GM11168 (cell line): ENCODE measurements around the gene SBK1.

Source experiments
- in situ Hi-C: fragments of 300-500 bp; cut with MboI; formaldehyde crosslinking; loops from one replicate; pipeline ENCODE4 v1.12.0; 2022; ENCODE audit warnings: low sequenced_read_pairs; ENCODE audit not compliant: unreplicated experiment

Gene SBK1

DNA sequence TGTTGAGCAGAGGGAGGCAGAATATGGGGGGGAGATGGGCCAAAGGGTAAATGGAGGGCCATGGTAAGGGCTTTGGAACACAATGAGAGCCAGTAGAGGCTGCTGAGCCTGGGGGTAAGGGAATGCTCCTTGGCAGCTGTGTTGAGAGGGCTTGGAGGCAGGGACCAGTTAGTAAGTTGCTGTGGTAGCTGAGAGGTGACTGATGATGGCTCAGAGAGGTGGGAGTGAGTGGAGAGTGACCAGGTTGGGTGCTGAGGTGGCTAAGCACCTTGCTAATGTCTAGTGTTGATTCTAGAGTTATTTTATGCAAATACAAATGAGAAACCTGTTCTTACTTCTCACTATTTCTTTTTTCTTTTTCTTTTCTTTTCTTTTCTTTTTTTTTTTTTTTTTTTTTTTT lies 10.8 kb downstream of the SBK1 start:
- in situ Hi-C loops, result no loop called here

DNA sequence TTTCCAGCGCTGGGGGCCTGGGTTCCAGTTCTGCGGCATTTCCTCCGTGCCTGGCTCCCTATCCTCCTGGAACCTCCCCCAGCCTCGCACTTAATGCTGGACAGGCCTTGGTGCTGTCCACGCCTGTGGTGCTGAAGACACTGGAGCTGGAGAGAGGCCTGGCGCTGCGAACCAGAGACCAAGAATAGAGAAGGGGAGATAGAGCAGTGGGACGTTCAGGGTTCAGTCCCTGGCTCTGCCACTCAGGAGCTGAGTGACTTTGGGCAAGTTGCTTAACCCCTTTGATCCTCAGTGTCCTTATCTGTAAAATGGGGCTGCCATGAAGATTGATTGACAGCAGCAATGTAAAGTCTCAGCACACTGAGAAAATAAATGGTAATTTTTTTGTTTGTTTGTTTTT lies 11.9 kb downstream of the SBK1 start:
- in situ Hi-C loops, result no loop called here

DNA sequence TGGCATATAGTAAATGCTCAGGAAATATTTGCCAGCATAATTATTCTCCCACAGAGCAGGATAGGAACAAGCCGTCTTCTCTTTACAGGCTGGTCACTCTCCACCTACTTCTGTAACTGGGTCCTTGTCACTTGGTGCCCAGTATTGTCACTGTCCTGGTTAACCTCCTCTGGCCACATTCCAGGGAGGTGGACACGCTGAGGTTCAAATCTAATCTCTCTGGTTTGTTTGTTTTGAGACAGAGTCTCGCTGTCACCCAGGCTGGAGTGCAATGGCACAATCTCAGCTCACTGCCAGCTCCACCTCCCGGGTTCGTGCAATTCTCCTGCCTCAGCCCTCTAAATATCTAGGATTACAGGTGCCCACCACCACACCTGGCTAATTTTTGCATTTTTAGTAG lies 15.6 kb downstream of the SBK1 start:
- in situ Hi-C loops, result no loop called here

DNA sequence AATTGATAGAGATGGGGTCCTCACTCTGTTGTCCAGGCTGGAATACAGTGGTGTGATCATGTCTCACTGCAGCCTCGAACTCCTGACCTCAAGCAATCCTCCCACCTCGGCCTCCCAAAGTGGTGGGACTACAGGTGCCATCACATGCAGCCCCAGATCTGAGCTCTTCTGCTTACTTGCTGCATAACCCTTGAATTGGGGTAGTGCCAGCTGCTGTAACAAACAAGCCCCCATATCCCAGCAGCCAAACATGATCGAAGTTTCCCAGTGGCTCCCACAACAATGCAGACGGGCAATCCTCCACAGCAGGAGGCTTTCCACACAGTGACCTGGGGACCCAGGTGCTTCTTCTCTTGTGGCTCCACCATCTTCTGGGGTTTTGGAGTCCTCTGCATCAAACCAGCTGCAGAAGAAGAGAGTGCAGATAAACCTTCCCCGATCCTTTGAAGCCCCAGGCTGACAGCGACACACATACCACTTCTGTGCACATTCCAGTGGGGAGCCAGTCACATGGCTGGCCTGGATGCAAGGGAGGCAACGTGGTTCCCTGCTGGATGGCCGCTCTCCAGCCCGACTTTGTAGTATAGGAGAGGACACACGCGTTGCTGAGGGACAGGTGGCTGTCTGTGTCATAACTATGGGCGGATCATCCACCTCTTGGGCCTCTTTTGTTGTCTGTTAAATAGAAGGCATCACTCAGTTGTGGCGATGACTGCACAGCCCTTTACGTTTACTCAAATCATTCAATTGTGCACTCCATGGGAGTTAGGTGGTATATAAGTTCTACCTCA lies 16.7 kb downstream of the SBK1 start:
- in situ Hi-C loops, result no loop called here

GRCh38 chr16:28309811-28310311 lies 17.5 kb downstream of the SBK1 start:
- in situ Hi-C loops, result loop anchor here (5.0 kb wide), 1 partner anchor 33 kb away; no protein-coding TSS in a partner anchor

DNA sequence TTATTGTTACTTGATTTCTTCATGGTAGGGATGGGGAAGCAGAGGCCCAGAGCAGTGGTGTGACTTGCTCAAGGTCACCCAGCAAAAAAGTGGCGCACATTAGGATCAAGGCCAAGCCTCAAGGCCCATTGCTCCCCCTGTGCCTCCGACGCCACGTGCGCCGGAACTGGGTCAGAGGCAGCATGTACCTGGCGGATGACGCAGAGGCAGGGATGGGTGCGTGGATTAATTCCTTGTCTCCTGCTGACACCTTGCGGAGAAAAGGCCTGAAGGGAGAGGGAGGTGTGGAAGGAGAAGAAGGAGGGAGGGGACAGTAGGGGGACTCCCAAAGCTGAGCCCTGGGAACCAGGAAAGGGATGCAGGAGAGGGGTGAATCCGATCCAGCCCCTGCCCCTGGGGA lies 18.5 kb downstream of the SBK1 start:
- in situ Hi-C loops, result loop anchor here (5.0 kb wide), 1 partner anchor 33 kb away; no protein-coding TSS in a partner anchor

GRCh38 chr16:28311413-28311812 lies 19.1 kb downstream of the SBK1 start:
- in situ Hi-C loops, result loop anchor here (5.0 kb wide), 1 partner anchor 34 kb away; no protein-coding TSS in a partner anchor

- in situ Hi-C loops, result loop anchor here (5.0 kb wide), 1 partner anchor 35 kb away; no protein-coding TSS in a partner anchor
Observed at GRCh38 chr16:28311913-28312312, 19.6 kb downstream of the SBK1 start.

DNA sequence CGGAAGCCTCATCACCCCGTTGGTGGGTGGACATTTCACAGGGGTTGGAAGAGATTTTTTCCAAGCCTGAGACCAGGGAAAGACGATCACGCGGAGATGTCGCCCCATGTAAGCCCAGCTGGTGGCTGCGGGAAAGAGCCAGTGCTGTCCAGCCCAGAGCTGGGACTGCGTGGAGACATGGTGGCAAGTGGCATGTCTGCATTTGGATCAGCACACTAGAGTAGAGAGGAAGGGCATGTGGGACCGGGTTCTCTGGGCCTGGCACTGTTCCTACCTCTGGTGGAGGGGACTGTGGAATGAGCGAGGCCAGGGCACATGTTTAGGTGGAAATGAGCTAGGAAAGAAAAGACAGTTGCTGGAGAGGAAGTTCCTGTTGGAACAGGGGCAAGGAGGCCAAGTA lies 20.0 kb downstream of the SBK1 start:
- in situ Hi-C loops, result loop anchor here (5.0 kb wide), 1 partner anchor 35 kb away; no protein-coding TSS in a partner anchor

DNA sequence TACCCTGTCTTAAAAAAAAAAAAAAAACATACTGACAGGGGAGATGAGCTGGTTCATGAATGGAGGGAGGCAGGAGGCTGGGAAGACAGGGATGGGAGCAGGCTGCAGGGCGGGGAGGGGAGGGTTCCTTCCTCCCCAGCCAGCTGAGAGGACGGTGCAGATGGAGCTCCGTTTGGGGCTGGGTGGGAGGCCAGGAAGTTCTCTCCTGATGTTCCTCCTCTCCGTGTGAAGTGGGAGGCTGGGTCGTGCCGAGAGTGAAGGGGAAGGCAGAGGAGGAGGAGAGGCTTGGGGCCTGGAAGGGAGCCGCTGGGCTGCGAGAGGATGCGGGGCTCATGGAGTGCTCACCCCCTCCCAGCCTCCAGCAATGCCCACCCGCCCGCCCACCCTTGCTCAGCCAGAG lies 21.3 kb downstream of the SBK1 start:
- in situ Hi-C loops, result loop anchor here (5.0 kb wide), 1 partner anchor 36 kb away; no protein-coding TSS in a partner anchor

GRCh38 chr16:28316054-28316453 lies 23.7 kb downstream of the SBK1 start:
- in situ Hi-C loops, result no loop called here

DNA sequence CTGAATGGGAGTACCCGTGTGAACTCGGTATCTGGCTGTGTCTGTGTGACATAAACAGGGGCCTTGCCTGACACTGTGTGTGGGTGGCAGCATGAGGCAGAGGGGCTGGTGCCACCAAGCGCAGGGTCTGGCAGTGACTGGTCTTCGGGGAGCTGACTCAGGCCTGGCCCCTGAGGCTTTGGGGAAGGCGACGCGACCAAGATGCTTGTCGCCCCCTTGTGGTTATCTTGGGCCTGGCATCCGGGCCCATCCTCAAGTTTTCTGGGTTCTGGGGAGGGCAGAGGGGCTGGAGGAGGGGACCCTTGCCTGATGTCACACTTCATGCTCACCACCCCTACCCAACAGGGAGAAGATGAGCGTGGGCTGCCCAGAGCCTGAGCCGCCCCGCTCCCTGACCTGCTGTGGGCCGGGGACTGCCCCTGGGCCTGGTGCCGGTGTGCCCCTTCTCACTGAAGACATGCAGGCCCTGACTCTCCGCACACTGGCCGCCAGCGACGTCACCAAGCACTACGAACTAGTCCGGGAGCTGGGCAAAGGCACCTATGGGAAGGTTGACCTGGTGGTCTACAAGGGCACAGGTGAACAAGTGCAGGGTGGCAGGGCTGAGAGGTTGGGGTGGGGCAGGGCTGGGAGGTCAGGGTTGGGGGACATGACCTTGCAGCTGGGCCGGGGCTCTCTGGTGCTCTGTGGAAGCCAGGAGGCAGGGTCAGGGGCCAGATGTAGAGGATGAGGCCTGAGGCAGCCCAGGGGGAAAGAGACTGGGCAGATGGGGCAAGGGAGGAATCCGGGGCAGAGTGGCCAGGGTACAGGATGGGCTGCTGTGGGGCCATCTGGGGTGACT lies 24.9 kb downstream of the SBK1 start:
- in situ Hi-C loops, result no loop called here

DNA sequence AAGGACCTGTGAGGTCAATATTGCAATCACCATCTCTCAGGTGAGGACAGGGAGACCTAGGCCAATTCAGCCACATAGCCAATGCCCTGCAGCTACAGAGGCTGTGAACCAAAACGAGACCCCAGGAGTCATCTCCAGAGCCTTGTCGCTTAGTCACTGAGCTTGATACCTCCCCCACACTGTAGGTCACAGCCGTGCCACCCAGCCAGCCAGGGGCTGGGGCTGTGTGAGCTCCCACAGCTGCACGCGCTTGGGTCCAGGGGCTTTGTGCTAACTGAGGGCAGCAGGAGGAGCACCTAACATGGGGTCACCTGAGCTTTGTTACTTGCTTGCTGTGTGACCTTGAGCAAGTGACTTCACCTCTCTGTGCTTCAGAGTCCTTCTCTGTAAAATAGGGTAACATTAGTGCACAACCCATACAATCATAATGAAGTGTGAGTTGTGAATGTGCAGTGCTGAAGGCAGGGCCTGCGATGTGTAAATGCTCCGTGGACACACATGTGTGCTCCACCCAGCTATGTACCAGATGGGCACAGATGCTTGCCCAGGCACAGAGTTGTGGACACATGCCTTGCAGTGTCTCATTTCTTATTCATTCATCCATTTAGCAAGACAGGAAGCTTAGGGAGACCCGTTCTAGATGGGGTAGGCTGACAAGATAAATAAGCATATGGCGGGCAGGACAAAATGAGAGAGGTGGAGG lies 25.9 kb downstream of the SBK1 start:
- in situ Hi-C loops, result no loop called here

DNA sequence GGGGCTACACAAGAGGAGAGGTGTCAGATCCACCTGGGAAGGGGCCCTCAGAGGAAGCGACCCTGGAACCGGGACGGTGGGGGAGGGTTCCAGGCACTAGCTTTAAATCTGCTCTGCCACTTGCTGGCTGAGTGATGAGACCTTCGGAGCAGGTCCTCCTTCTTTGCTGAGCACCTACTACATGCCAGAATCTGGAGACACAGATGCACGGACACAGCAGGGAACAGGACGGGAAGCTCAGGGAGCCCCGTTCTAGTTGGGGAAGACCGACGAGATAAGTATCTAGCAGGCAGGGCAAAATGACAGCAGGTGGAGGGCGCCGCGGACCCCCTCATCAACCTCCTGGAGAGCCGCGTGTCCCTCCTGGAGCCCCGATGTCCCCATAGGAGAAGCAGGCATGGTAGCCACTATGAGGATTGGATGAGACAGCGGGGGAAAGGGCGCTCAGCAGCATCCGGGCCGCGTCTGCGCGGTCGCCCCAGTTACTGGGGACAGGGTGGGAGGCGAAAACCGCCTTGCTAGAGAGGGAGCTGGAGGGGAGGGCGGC lies 27.2 kb downstream of the SBK1 start:
- in situ Hi-C loops, result no loop called here

DNA sequence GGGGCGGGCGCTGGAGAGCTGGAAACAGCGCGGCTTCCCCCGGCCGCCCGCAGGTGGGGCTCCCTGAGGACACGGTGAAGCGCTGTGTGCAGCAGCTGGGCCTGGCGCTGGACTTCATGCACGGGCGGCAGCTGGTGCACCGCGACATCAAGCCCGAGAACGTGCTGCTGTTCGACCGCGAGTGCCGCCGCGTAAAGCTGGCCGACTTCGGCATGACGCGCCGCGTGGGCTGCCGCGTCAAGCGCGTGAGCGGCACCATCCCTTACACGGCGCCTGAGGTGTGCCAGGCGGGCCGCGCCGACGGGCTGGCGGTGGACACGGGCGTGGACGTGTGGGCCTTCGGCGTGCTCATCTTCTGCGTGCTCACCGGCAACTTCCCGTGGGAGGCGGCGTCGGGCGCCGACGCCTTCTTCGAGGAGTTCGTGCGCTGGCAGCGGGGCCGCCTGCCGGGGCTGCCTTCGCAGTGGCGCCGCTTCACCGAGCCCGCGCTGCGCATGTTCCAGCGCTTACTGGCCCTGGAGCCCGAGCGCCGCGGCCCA lies 27.8 kb downstream of the SBK1 start:
- in situ Hi-C loops, result no loop called here

- in situ Hi-C loops, result no loop called here
Observed at GRCh38 chr16:28320741-28321140, 28.4 kb downstream of the SBK1 start.

GRCh38 chr16:28321700-28322411 lies 29.5 kb downstream of the SBK1 start:
- in situ Hi-C loops, result no loop called here

DNA sequence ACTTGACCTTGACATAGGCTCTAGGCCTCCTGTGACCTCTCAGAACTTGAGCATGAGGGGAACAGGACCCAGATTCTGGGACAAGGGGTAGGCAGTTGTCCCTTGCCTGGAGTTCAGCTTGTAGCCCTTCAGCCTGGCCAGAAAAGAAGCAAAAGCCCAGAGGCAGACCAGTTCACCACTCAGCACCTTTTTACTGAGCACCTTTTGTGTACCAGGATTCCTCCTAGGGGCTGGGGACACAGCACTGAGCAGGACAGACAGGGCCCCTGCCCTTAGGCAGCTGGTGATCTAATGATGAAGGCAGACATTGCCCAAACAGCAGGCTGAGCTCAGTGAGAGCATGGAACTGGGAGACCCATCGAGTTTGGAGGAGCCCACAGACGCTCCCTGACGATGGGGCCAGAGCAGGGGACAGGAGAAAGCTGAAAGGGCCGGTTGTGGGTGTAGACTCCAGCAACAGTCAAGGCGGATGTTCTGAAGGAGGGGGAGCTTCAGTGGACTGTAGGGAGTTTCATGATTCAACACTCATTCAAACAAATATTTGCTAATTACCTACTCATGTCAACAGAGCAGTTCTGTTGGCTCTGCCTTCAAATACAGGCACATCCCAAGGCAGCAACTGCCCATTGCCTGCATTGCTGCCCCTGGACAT lies 32.0 kb downstream of the SBK1 start:
- in situ Hi-C loops, result no loop called here

- in situ Hi-C loops, result no loop called here
Observed at GRCh38 chr16:28324887-28325279, 32.6 kb downstream of the SBK1 start.
